ENCODE results near the gene G2E3. TPM values are rescaled to one million over a fixed set of nuclear protein-coding genes. Genes with fewer than 3 reads are reported as not detected.

G2E3 gene
- total RNA-seq, 1 experiment from 2014 or later: 27.8 TPM

- Histone ChIP-seq H3K36me3 (ENCODE audit: low read depth, low read length) (no peaks in the 10 kb centered on the region), H3K9ac (ENCODE audit: low read length) (no peak overlapping the region), H3K9me3 (ENCODE audit: low read length) (no peaks in the 10 kb centered on the region), H2AFZ (ENCODE audit: low read length) (no peak overlapping the region), H3K9me2 (replicated peaks; ENCODE audit: low read length) (no peaks in the 10 kb centered on the region), H3K27ac (ENCODE audit: low read length) (no peak overlapping the region), H4K20me1 (ENCODE audit: low read length) (no peaks in the 10 kb centered on the region), H3K4me1 (ENCODE audit: insufficient read depth, low read length) (no peaks in the 10 kb centered on the region), H3K27me3 (ENCODE audit: low read length) (no peaks in the 10 kb centered on the region), H3K79me2 (ENCODE audit: low read length) (no peaks in the 10 kb centered on the region), H3K4me3 (ENCODE audit: low read length) (no peak overlapping the region), H3K4me2 (ENCODE audit: low read length) (no peak overlapping the region), H3F3A (ENCODE audit: low read length, unreplicated experiment) (no peaks in the 10 kb centered on the region)
- intact Hi-C loops (cut with micrococcal nuclease): no loop called here
- TF ChIP-seq EZH2 (IDR thresholded peaks at IDR 0.05; ENCODE audit: low read length, unreplicated experiment) (no peak), EZH2phosphoT487 (IDR thresholded peaks at IDR 0.05; ENCODE audit: borderline replicate concordance, low read length) (no peak)
- TF ChIP-seq, protein P1, sequence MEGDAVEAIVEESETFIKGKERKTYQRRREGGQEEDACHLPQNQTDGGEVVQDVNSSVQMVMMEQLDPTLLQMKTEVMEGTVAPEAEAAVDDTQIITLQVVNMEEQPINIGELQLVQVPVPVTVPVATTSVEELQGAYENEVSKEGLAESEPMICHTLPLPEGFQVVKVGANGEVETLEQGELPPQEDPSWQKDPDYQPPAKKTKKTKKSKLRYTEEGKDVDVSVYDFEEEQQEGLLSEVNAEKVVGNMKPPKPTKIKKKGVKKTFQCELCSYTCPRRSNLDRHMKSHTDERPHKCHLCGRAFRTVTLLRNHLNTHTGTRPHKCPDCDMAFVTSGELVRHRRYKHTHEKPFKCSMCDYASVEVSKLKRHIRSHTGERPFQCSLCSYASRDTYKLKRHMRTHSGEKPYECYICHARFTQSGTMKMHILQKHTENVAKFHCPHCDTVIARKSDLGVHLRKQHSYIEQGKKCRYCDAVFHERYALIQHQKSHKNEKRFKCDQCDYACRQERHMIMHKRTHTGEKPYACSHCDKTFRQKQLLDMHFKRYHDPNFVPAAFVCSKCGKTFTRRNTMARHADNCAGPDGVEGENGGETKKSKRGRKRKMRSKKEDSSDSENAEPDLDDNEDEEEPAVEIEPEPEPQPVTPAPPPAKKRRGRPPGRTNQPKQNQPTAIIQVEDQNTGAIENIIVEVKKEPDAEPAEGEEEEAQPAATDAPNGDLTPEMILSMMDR (conservative IDR thresholded peaks at IDR 0.05; ENCODE audit: low read depth, low read length): no peak
- ATAC-seq (no peak), DNase-seq (no peak)
- BruUV-seq (replicated peaks): no TSS peak
- ChIA-PET CTCF (no interaction called here), POLR2A (ENCODE audit: unreplicated experiment) (no interaction called here)
These were observed 110.6 kb downstream of the G2E3 start for GRCh38 chr14:30669594-30669993.

Other genes starting within 250 kb of the G2E3 start
- 53.0 and 72.3 TPM in 2 replicates for gene SCFD1, start 63.2 kb downstream of the G2E3 start, total RNA-seq (2014; rRNA removed)